Lower lobe of right lung (tissue), 2 donors: Measurements from ENCODE around the gene TMEM40. TPM values are rescaled to one million over a fixed set of nuclear protein-coding genes. Genes with fewer than 3 reads are reported as not detected.

Experiments used
- ATAC-seq, 2 donors: fragments of 200-7000 bp; cut with Tn5 transposase; one replicate each; pipeline ENCODE4 v1.9.1; 2020 to 2022; ENCODE audit warnings: mild to moderate bottlenecking in 2 of 2, moderate library complexity in 2 of 2
- DNase-seq: peaks from one replicate; pipeline ENCODE4 v3.0.0-alpha.2; 2020
- H3K27ac ChIP-seq: fragments of 200-600 bp; one replicate; pipeline ENCODE4 v1.8.0; 2022
- H3K27me3 ChIP-seq: fragments of 200-600 bp; one replicate; pipeline ENCODE4 v1.8.0; 2022; ENCODE audit warnings: low read depth
- H3K36me3 ChIP-seq: fragments of 200-600 bp; one replicate; pipeline ENCODE4 v1.8.0; 2022; ENCODE audit warnings: mild to moderate bottlenecking
- H3K4me1 ChIP-seq: fragments of 200-600 bp; one replicate; pipeline ENCODE4 v1.8.0; 2022
- H3K4me3 ChIP-seq: fragments of 200-600 bp; one replicate; pipeline ENCODE4 v1.8.0; 2022; ENCODE audit warnings: mild to moderate bottlenecking
- H3K9me3 ChIP-seq: fragments of 200-600 bp; one replicate; pipeline ENCODE4 v1.8.0; 2022
- intact Hi-C: fragments of 100-400 bp; cut with DNase I; formaldehyde crosslinking; loops from one replicate; pipeline ENCODE4 v1.11.0; 2022
- total RNA-seq: library from RNA; stranded (reverse); fragmentation: NEBNext Ultra II Directional; extraction: Animal tissue kit (Norgen Biotek cat#: 25700); gene quantifications from one replicate; pipeline ENCODE4 v1.2.1, GENCODE V29; 2021
- TF ChIP-seq, protein P1 (sequence below): fragments of 200-600 bp; IDR thresholded peaks from one replicate; pipeline ENCODE4 v1.8.0; 2022; ENCODE audit warnings: antibody characterized with exemption, mild to moderate bottlenecking
- donor health status: DM: no; HTN: yes; CAD: no; lungs with severe emphysema.

Gene TMEM40
- total RNA-seq, 1 donor from 2014 or later: 1.0 TPM

DNA sequence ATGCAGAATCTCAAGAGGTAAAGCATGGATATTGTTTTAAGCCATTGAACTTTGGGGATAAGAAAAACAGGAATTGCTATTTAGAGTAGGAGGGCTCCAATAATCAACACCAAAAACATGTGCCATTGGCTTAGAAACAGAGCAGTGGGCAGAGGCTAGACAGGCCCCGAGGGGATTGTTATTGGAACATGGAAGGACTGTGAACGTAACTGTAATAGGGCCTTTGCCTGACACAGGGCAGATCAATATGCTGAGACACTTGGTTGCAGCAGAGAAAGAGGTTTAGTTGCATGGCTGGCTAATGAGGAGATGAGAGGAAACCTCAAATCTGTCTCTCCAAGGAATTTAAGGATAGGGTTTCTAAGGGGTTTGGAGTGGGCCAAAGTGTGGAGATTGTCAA lies 58.3 kb downstream of the TMEM40 start:
- TF ChIP-seq, protein P1, sequence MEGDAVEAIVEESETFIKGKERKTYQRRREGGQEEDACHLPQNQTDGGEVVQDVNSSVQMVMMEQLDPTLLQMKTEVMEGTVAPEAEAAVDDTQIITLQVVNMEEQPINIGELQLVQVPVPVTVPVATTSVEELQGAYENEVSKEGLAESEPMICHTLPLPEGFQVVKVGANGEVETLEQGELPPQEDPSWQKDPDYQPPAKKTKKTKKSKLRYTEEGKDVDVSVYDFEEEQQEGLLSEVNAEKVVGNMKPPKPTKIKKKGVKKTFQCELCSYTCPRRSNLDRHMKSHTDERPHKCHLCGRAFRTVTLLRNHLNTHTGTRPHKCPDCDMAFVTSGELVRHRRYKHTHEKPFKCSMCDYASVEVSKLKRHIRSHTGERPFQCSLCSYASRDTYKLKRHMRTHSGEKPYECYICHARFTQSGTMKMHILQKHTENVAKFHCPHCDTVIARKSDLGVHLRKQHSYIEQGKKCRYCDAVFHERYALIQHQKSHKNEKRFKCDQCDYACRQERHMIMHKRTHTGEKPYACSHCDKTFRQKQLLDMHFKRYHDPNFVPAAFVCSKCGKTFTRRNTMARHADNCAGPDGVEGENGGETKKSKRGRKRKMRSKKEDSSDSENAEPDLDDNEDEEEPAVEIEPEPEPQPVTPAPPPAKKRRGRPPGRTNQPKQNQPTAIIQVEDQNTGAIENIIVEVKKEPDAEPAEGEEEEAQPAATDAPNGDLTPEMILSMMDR: no peak
- no peak for ATAC-seq
- H3K4me3 ChIP-seq: no peak overlapping the region
- H3K36me3 ChIP-seq: no peaks in the 10 kb centered on the region
- no peak for DNase-seq
- H3K27me3 ChIP-seq: no peaks in the 10 kb centered on the region
- no peak overlapping the region for H3K27ac ChIP-seq
- H3K4me1 ChIP-seq: no peaks in the 10 kb centered on the region
- no peaks in the 10 kb centered on the region for H3K9me3 ChIP-seq
- intact Hi-C loops: no loop called here

DNA sequence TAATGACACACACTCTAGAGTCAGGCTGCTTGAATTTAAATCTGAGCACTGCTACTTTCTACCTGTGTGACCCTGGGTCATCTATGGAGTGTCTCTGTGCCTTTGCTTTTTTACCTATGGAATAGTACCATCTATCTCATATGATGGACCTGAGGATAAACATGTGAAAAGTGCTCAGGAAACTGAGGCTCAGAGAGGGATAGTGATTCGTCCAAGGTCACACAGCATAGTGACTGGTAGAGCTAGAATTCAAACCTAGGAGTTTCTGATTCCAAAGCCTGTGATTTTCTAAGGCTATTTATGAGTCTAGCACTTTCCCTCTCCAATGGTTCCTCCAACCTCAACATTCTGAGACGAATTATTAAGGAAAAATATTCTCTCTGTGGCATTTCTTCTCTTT lies 63.1 kb downstream of the TMEM40 start:
- intact Hi-C loops: no loop called here
- Histone ChIP-seq H3K4me3 (no peak overlapping the region), H3K9me3 (no peaks in the 10 kb centered on the region), H3K4me1 (no peaks in the 10 kb centered on the region), H3K36me3 (no peaks in the 10 kb centered on the region), H3K27ac (no peak overlapping the region), H3K27me3 (no peaks in the 10 kb centered on the region)
- DNase-seq (no peak), ATAC-seq (no peak)
- TF ChIP-seq, protein P1: no peak

DNA sequence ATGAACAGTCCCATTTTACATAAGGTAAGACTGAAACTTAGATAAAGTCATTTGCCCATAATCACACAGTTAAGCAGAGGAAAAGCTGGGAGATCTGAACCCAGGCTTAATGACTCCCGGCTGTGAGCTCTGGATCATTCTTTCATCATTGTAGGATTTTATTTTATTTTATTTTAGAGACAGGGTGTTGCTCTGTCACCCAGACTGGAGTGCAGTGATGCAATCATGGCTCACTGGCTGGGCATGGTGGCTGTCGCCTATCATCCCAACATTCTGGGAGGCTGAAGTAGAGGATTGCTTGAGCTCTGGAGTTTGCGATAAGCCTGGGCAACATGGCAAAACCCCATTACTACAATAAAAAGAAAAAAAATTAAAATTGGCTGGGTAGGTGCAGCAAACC lies 63.9 kb downstream of the TMEM40 start:
- TF ChIP-seq, protein P1: no peak
- intact Hi-C loops: no loop called here
- H3K36me3 ChIP-seq: no peaks in the 10 kb centered on the region
- H3K4me1 ChIP-seq: no peaks in the 10 kb centered on the region
- no peak overlapping the region for H3K27ac ChIP-seq
- ATAC-seq: no peak
- H3K27me3 ChIP-seq: no peaks in the 10 kb centered on the region
- H3K4me3 ChIP-seq: no peak overlapping the region
- no peaks in the 10 kb centered on the region for H3K9me3 ChIP-seq
- no peak for DNase-seq

DNA sequence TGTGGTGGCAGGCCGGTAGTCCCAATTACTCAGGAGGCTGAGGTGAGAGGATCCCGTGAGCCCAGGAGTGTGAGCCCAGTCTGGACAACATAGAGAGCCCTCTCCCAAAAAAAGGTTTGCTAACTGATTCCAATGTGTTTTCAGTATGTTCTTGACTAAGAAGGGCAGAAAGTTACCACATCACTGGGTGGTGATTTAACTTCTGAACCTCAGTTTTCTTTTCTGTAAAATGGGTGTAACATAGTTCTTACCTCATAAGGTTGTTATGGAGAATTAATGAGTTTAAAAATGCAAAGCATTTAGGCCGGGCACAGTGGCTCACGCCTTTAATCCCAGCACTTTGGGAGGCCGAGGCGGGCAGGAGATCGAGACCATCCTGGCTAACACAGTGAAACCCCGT lies 66.6 kb downstream of the TMEM40 start:
- TF ChIP-seq, protein P1: no peak
- intact Hi-C loops: no loop called here

DNA sequence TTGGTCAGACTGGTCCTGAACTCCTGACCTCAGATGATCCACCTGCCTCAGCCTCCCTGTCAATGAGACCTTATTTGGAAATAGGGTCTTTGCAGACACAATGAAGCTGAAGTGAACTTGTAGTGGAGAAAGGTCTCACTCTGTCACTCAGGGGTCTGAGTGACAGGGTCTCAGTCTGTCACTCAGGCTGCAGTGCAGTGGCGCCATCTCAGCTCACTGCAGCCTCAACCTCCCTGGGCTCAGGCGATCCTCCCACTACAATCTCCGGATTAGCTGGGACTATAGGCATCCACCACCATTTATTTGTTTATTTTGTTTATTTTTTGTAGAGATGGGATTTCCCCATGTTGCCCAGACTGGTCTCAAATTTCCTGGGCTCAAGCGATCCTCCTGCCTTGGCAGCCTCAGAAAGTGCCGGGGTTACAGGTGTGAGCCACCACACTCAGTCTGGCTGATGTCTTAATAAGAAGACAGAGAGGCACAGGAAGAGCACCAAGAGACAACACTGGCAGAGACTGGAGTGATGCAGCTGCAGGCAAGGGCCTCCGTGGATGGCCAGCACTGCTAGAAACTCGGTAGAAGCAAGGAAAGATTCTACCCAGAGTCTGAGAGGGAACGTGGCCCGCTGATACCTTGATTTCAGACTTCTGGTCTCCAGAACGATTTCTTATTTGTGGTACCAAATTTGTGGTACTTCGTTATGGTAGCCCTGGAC lies 68.9 kb downstream of the TMEM40 start:
- no peak overlapping the region for H3K27ac ChIP-seq
- H3K36me3 ChIP-seq: no peaks in the 10 kb centered on the region
- H3K4me1 ChIP-seq: no peaks in the 10 kb centered on the region
- ATAC-seq (no peak), DNase-seq (no peak)
- intact Hi-C loops: no loop called here
- no peaks in the 10 kb centered on the region for H3K27me3 ChIP-seq
- no peak overlapping the region for H3K4me3 ChIP-seq
- TF ChIP-seq, protein P1: no peak
- no peaks in the 10 kb centered on the region for H3K9me3 ChIP-seq

More for the DNA sequence above, 66.6 kb downstream of the TMEM40 start:
- Histone ChIP-seq H3K27me3 (no peaks in the 10 kb centered on the region), H3K27ac (no peak overlapping the region), H3K4me1 (no peaks in the 10 kb centered on the region), H3K36me3 (no peaks in the 10 kb centered on the region), H3K9me3 (no peaks in the 10 kb centered on the region), H3K4me3 (no peak overlapping the region)
- DNase-seq (no peak), ATAC-seq (no peak)
